IMR-90 (cell line): ENCODE data around the gene TLL1.

ENCODE experiments used
- CEBPB ChIP-seq: IDR thresholded peaks from 2 replicates; pipeline ENCODE4 v1.6.1; 2012; ENCODE audit warnings: low read depth, low read length, improper control_type of control experiment
- CTCF ChIP-seq: conservative IDR thresholded peaks from 2 replicates; pipeline ENCODE4 v1.5.1; 2012; ENCODE audit warnings: mild to moderate bottlenecking, low read depth, low read length, improper control_type of control experiment
- MAZ ChIP-seq: IDR thresholded peaks from 2 replicates; pipeline ENCODE4 v1.6.1; 2012; ENCODE audit warnings: low read depth, mild to moderate bottlenecking, low read length, improper control_type of control experiment, moderate library complexity, borderline replicate concordance
- MXI1 ChIP-seq: IDR thresholded peaks from 2 replicates; pipeline ENCODE4 v1.6.1; 2012; ENCODE audit warnings: low read depth, mild to moderate bottlenecking, low read length, moderate library complexity, borderline replicate concordance
- NFE2L2 ChIP-seq: fragments of 150-350 bp; IDR thresholded peaks from 2 replicates; pipeline ENCODE4 v1.6.1; 2016; ENCODE audit warnings: low read depth, mild to moderate bottlenecking, low read length
- POLR2A ChIP-seq: IDR thresholded peaks from 2 replicates; pipeline ENCODE4 v1.6.1; 2012; ENCODE audit warnings: mild to moderate bottlenecking, low read depth, low read length
- RFX5 ChIP-seq: IDR thresholded peaks from 2 replicates; pipeline ENCODE4 v1.8.0; 2012; ENCODE audit warnings: low read depth, mild to moderate bottlenecking, low read length, moderate library complexity

GRCh38 chr4:165963621-165964020 lies 90.6 kb downstream of the TLL1 start:
- TF ChIP-seq CTCF (no peak), CEBPB (no peak), NFE2L2 (no peak), MAZ (no peak), RFX5 (no peak), MXI1 (no peak), POLR2A (no peak)
